Fibroblast of lung (primary cell): Measurements from ENCODE around the gene TAF11L14. TPM values are rescaled to one million over a fixed set of nuclear protein-coding genes. Genes with fewer than 3 reads are reported as not detected.
"Not testable (repeated sequence)": the region's sequence is repeated elsewhere in the genome, so short reads cannot be mapped to it uniquely, and the experiment has no call there.

ENCODE experiments used
- DNase-seq, 2 donors: peaks; one replicate each; pipeline versions ENCODE4 v3.0.0 to v3.0.0-alpha.2; 2010; ENCODE audit warnings: low read depth in 2 of 2
- H2AFZ ChIP-seq: 2 replicates; pipeline ENCODE4 v1.5.1; 2012; ENCODE audit warnings: low read length, control low read depth, inconsistent platforms
- H3K27ac ChIP-seq: 2 replicates; pipeline ENCODE4 v1.5.1; 2011; ENCODE audit warnings: low read length, control low read depth; ENCODE audit not compliant: insufficient read depth
- H3K27me3 ChIP-seq: 2 replicates; pipeline ENCODE4 v1.5.1; 2011; ENCODE audit warnings: mild to moderate bottlenecking, low read length; ENCODE audit not compliant: control insufficient read depth, insufficient read depth
- H3K36me3 ChIP-seq: 2 replicates; pipeline ENCODE4 v1.5.1; 2011; ENCODE audit warnings: low read length; ENCODE audit not compliant: control insufficient read depth, insufficient read depth
- H3K4me1 ChIP-seq: 2 replicates; pipeline ENCODE4 v1.5.1; 2011; ENCODE audit warnings: low read length; ENCODE audit not compliant: control insufficient read depth, insufficient read depth; ENCODE audit errors: extremely low read depth
- H3K4me2 ChIP-seq: 2 replicates; pipeline ENCODE4 v1.5.1; 2011; ENCODE audit warnings: low read length, control low read depth; ENCODE audit not compliant: insufficient read depth; ENCODE audit errors: extremely low read depth
- H3K4me3 ChIP-seq, 4 experiments: fragments of 200-600 bp in 1 of 4; sonication (generic) in 1 of 4; replicated peaks in 1 of 4; 2 replicates each; pipeline ENCODE4 v1.5.1; 2011 to 2016; ENCODE audit warnings: low read length in 4 of 4, low read depth in 3 of 4, mild to moderate bottlenecking in 3 of 4, control low read depth in 2 of 4, inconsistent platforms in 1 of 4, mixed read lengths in 1 of 4; ENCODE audit not compliant: insufficient read depth in 1 of 4; ENCODE audit errors: control extremely low read depth in 1 of 4
- H3K79me2 ChIP-seq: 2 replicates; pipeline ENCODE4 v1.5.1; 2012; ENCODE audit warnings: mild to moderate bottlenecking, low read length, inconsistent platforms; ENCODE audit not compliant: control insufficient read depth, insufficient read depth
- H3K9ac ChIP-seq: 2 replicates; pipeline ENCODE4 v1.5.1; 2011; ENCODE audit warnings: mild to moderate bottlenecking, low read length, control low read depth; ENCODE audit not compliant: insufficient read depth
- H3K9me3 ChIP-seq: 2 replicates; pipeline ENCODE4 v1.5.1; 2012; ENCODE audit warnings: low read depth, low read length; ENCODE audit not compliant: control insufficient read depth, insufficient read depth
- H4K20me1 ChIP-seq: 2 replicates; pipeline ENCODE4 v1.5.1; 2011; ENCODE audit warnings: low read length; ENCODE audit not compliant: control insufficient read depth, insufficient read depth; ENCODE audit errors: extremely low read depth
- EZH2 ChIP-seq: IDR thresholded peaks from 2 replicates; pipeline ENCODE4 v1.5.1; 2012; ENCODE audit warnings: low read length, control low read depth, mild to moderate bottlenecking; ENCODE audit errors: missing control alignments
- polyA minus RNA-seq: library from RNA; depleted of rRNA, polyadenylated mRNA; stranded (reverse); fragments of >200 nt; gene quantifications from 2 replicates; pipeline ENCODE4 v1.2.3, GENCODE V29; 2011; ENCODE audit warnings: low replicate concordance
- polyA plus RNA-seq, 2 donors: library from polyadenylated mRNA; depleted of rRNA in 1 of 2; stranded (reverse) in 1 of 2; unstranded in 1 of 2; fragments of >200 nt; gene quantifications; 2 replicates each; pipeline ENCODE4 v1.2.1, GENCODE V29; 2011 to 2012; ENCODE audit warnings: missing spikeins in 1 of 2
- total RNA-seq: library from RNA; depleted of rRNA; stranded (reverse); fragments of >200 nt; gene quantifications from 2 replicates; pipeline ENCODE4 v1.2.1, GENCODE V29; 2014
- TF ChIP-seq, protein P1 (sequence below), 2 donors: IDR thresholded peaks in 1 of 2; conservative IDR thresholded peaks in 1 of 2; 1 replicate in 1 of 2; 2 replicates in 1 of 2; pipeline ENCODE4 v1.5.1; 2011 to 2012; ENCODE audit warnings: low read length in 2 of 2, control low read depth in 1 of 2, inconsistent platforms in 1 of 2, low read depth in 1 of 2, mild to moderate bottlenecking in 1 of 2

The TAF11L14 gene
- total RNA-seq (not detected in 2 replicates), polyA plus RNA-seq (not detected in 2 replicates), polyA minus RNA-seq (not detected in 2 replicates)
- polyA plus RNA-seq (2012): not detected in 2 replicates

DNA sequence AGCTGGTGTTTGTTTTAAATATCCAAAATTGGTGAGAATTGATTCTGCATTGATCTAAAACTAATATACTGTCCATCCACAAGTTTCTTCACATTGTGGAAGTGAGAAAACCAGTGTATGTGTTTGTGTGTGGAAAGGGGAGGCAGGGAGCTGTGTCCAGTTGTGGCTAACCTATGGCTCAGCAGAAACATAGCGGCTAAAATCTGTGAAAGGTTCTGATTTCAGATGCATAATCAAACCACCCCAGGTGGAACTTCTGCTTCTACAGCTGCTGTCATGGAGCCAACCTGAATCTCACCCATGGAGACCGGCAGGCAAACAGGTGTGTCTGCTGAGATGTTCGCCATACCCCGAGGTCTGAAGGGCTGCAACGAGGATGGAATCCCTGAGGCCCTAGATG is at the start of gene TAF11L14:
TSS of gene TAF11L14 (plus strand) at position 301 of the 400 bp plus-strand sequence.
- Histone ChIP-seq H3K36me3 (no peaks in the 10 kb centered on the region), H3K9me3 (no peaks in the 10 kb centered on the region), H3K27ac (no peak within 1 kb of the TSS), H3K27me3 (no peaks in the 10 kb centered on the region), H3K79me2 (no peaks in the 10 kb centered on the region), H3K4me2 (no peak within 1 kb of the TSS), H4K20me1 (no peaks in the 10 kb centered on the region), H3K4me3 (no peak within 1 kb of the TSS), H2AFZ (no peak within 1 kb of the TSS), H3K9ac (no peak within 1 kb of the TSS), H3K4me1 (no peaks in the 10 kb centered on the region)
- DNase-seq: no peak
- TF ChIP-seq EZH2: no peak
- TF ChIP-seq, protein P1, sequence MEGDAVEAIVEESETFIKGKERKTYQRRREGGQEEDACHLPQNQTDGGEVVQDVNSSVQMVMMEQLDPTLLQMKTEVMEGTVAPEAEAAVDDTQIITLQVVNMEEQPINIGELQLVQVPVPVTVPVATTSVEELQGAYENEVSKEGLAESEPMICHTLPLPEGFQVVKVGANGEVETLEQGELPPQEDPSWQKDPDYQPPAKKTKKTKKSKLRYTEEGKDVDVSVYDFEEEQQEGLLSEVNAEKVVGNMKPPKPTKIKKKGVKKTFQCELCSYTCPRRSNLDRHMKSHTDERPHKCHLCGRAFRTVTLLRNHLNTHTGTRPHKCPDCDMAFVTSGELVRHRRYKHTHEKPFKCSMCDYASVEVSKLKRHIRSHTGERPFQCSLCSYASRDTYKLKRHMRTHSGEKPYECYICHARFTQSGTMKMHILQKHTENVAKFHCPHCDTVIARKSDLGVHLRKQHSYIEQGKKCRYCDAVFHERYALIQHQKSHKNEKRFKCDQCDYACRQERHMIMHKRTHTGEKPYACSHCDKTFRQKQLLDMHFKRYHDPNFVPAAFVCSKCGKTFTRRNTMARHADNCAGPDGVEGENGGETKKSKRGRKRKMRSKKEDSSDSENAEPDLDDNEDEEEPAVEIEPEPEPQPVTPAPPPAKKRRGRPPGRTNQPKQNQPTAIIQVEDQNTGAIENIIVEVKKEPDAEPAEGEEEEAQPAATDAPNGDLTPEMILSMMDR (conservative IDR thresholded peaks at IDR 0.05 in 1 of 2, IDR thresholded peaks at IDR 0.05 in 1 of 2; ENCODE audit: low read depth in 1 of 2, low read length in 2 of 2): no peak

DNA sequence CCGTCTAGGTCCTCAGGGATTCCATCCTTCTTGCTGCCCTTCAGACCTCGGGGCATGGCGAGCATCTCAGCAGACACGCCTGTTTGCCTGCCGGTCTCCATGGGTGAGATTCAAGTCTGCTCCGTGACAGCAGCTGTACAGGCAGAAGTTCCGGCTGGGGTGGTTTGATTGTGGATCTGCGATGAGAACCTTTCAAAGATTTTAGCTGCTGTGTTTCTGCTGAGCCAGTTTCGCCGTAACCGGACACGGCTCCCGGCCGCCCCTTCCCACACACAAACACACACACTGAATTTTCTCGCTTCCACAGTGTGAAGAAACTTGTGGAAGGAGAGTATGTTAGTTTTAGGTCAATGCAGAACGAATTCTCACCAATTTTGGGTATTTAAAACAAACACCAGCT is 48.6 kb upstream of the TAF11L14 start, which contains the start of gene TAF11L7:
TSS of gene TAF11L7 (minus strand) at position 101 of the 400 bp plus-strand sequence.
- H3K4me2 ChIP-seq, H3K36me3 ChIP-seq, H4K20me1 ChIP-seq, H3K9ac ChIP-seq, DNase-seq, H3K79me2 ChIP-seq, H3K4me3 ChIP-seq, H3K4me1 ChIP-seq, H3K27ac ChIP-seq, H3K27me3 ChIP-seq, H2AFZ ChIP-seq, H3K9me3 ChIP-seq: not testable (repeated sequence)

DNA sequence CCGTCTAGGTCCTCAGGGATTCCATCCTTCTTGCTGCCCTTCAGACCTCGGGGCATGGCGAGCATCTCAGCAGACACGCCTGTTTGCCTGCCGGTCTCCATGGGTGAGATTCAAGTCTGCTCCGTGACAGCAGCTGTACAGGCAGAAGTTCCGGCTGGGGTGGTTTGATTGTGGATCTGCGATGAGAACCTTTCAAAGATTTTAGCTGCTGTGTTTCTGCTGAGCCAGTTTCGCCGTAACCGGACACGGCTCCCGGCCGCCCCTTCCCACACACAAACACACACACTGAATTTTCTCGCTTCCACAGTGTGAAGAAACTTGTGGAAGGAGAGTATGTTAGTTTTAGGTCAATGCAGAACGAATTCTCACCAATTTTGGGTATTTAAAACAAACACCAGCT is 43.4 kb upstream of the TAF11L14 start, which contains the start of gene TAF11L8:
TSS of gene TAF11L8 (minus strand) at position 101 of the 400 bp plus-strand sequence.
- not testable (repeated sequence) for H4K20me1 ChIP-seq, H3K79me2 ChIP-seq, H3K9ac ChIP-seq, H3K36me3 ChIP-seq, H3K4me1 ChIP-seq, H3K27me3 ChIP-seq, H3K27ac ChIP-seq, H3K4me2 ChIP-seq, H3K9me3 ChIP-seq, DNase-seq, H3K4me3 ChIP-seq, H2AFZ ChIP-seq

DNA sequence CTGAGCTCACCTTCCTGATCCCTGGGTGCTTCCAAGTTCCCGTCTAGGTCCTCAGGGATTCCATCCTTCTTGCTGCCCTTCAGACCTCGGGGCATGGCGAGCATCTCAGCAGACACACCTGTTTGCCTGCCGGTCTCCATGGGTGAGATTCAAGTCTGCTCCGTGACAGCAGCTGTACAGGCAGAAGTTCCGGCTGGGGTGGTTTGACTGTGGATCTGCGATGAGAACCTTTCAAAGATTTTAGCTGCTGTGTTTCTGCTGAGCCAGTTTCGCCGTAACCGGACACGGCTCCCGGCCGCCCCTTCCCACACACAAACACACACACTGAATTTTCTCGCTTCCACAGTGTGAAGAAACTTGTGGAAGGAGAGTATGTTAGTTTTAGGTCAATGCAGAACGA is 40.0 kb upstream of the TAF11L14 start, which contains the start of gene TAF11L9:
TSS of gene TAF11L9 (minus strand) at position 140 of the 400 bp plus-strand sequence.
- not testable (repeated sequence) for H3K4me2 ChIP-seq, DNase-seq, H4K20me1 ChIP-seq, H3K9me3 ChIP-seq, H3K4me1 ChIP-seq, H2AFZ ChIP-seq, H3K27ac ChIP-seq, H3K27me3 ChIP-seq, H3K4me3 ChIP-seq, H3K9ac ChIP-seq, H3K79me2 ChIP-seq, H3K36me3 ChIP-seq

DNA sequence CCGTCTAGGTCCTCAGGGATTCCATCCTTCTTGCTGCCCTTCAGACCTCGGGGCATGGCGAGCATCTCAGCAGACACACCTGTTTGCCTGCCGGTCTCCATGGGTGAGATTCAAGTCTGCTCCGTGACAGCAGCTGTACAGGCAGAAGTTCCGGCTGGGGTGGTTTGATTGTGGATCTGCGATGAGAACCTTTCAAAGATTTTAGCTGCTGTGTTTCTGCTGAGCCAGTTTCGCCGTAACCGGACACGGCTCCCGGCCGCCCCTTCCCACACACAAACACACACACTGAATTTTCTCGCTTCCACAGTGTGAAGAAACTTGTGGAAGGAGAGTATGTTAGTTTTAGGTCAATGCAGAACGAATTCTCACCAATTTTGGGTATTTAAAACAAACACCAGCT is 36.5 kb upstream of the TAF11L14 start, which contains the start of gene TAF11L10:
TSS of gene TAF11L10 (minus strand) at position 101 of the 400 bp plus-strand sequence.
- not testable (repeated sequence) for H3K9ac ChIP-seq, H3K36me3 ChIP-seq, H4K20me1 ChIP-seq, H3K27ac ChIP-seq, H3K79me2 ChIP-seq, H3K4me3 ChIP-seq, H3K4me1 ChIP-seq, H3K9me3 ChIP-seq, DNase-seq, H3K27me3 ChIP-seq, H2AFZ ChIP-seq, H3K4me2 ChIP-seq

DNA sequence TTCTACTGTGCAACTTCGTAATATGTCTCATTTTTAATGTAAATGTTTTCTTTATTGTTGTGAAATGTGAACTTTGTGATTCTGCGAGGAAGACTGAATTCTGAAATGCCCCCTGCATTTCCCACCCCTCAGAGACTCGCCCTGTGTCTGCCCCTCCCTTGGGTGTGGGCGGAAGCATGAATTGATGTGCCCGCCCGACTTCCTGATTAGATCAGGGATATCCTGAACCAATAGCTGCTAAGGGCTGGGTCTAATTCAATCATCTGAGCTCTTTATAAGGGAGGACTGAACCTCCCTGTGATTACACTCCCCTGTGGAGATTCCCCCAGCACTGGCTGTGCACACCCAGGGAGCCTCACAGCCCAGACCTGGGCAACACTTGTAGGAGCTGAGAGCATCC is 30.4 kb upstream of the TAF11L14 start, which contains the start of gene TAF11L11:
TSS of gene TAF11L11 (plus strand) at position 304 of the 400 bp plus-strand sequence.
- not testable (repeated sequence) for H3K27me3 ChIP-seq, DNase-seq, H3K4me1 ChIP-seq

More for the DNA sequence above, 30.4 kb upstream of the TAF11L14 start, which contains the start of gene TAF11L11:
- not testable (repeated sequence) for H3K9ac ChIP-seq, H3K4me2 ChIP-seq, H3K9me3 ChIP-seq, H4K20me1 ChIP-seq, H3K79me2 ChIP-seq, H3K4me3 ChIP-seq, H2AFZ ChIP-seq, H3K27ac ChIP-seq, H3K36me3 ChIP-seq
